Pancreas (tissue), 10 donors: Measurements from ENCODE around the gene PDGFC. TPM values are rescaled to one million over a fixed set of nuclear protein-coding genes. Genes with fewer than 3 reads are reported as not detected.
A peak's percentile ranks its signal among the peaks of the same experiment; 100 is the strongest.

Experiments used
- ATAC-seq, 4 donors: fragments of 200-7000 bp; cut with Tn5 transposase; one replicate each; pipeline versions ENCODE4 v1.8.0 to v1.9.1; 2020; ENCODE audit warnings: mild to moderate bottlenecking in 4 of 4, moderate library complexity in 4 of 4
- DNase-seq, 6 donors: peaks; one replicate each; pipeline ENCODE4 v3.0.0-alpha.2; 2020
- FAIRE-seq: peaks from 2 replicates; lab custom pipeline; 2012; peaks lifted over from hg19 to GRCh38; lab: Jason Lieb, UNC
- H3K27ac ChIP-seq, 4 donors: fragments of 200-600 bp; sonication (generic); 1 replicate in 3 of 4; 2 replicates in 1 of 4; pipeline versions ENCODE4 v1.5.0 to v1.8.0; 2020
- H3K27me3 ChIP-seq, 4 donors: fragments of 200-600 bp; one replicate each; pipeline ENCODE4 v1.8.0; 2021
- H3K36me3 ChIP-seq, 3 donors: fragments of 200-600 bp; sonication (generic) in 1 of 3; one replicate each; pipeline versions ENCODE4 v1.5.0 to v1.8.0; 2020 to 2021
- H3K4me1 ChIP-seq, 3 donors: fragments of 200-600 bp; one replicate each; pipeline ENCODE4 v1.8.0; 2021
- H3K4me3 ChIP-seq, 4 donors: fragments of 200-600 bp; sonication (generic) in 2 of 4; one replicate each; pipeline versions ENCODE4 v1.5.0 to v1.8.0; 2020 to 2021
- H3K9me3 ChIP-seq, 4 donors: fragments of 200-600 bp; one replicate each; pipeline ENCODE4 v1.8.0; 2021
- WGBS, 2 donors: extraction: QIAGEN DNeasy Blood & Tissue Kit; methylation state at CpG; one replicate each; pipeline ENCODE4 v1.1.7; 2013; 5-methylcytosine and 5-hydroxymethylcytosine counted together
- intact Hi-C, 3 donors: fragments of 100-400 bp; cut with DNase I; formaldehyde crosslinking; loops; one replicate each; pipeline versions ENCODE4 v1.11.1 to v1.14.2; 2022
- polyA plus RNA-seq, 2 donors: library from polyadenylated mRNA; stranded (reverse); fragments of 200-250 nt; gene quantifications; one replicate each; pipeline ENCODE4 v1.2.3, GENCODE V29; 2013
- total RNA-seq, 6 donors: library from RNA; stranded (reverse); fragmentation: NEBNext Ultra II Directional in 4 of 6; extraction: Animal tissue kit (Norgen Biotek cat#: 25700) in 4 of 6; gene quantifications; one replicate each; pipeline versions ENCODE4 v1.2.1 to v1.2.4, GENCODE V29; 2021 to 2023
- TF ChIP-seq, protein P1 (sequence below), 4 donors: fragments of 200-600 bp; sonication (generic) in 3 of 4; IDR thresholded peaks; one replicate each; pipeline versions ENCODE4 v1.5.0 to v1.8.0; 2021; ENCODE audit warnings: antibody characterized with exemption in 4 of 4
- donor health status: healthy with polysubstance abuse.
- donor health status: DM: no; HTN: no; CAD: no; lungs with moderate emphysema.
- donor health status: DM: no; HTN: no; CAD: no.
- donor health status: control.
- donor health status: control.
- donor health status: Bipolar disorder and iron deficiency.
- donor health status: DM: yes; HTN: yes; CAD: no.
- donor health status: DM: no; HTN: no; CAD: no.
- donor health status: DM: no; HTN: no; CAD: no.
- donor health status: DM: yes; HTN: yes; CAD: no.

Gene PDGFC
- total and polyA plus RNA-seq, 8 donors: 4.3 to 32.9 (median 12.9) TPM

- intact Hi-C loops: no loop called here
- Histone ChIP-seq H3K27ac (no peak overlapping the region), H3K4me1 (peaks cover 0 to 13% (median 5%) of the 10 kb centered on the region in 3 donors), H3K9me3 (no peaks in the 10 kb centered on the region), H3K36me3 (no peaks in the 10 kb centered on the region), H3K27me3 (no peaks in the 10 kb centered on the region), H3K4me3 (no peak overlapping the region)
- ATAC-seq (no peak), DNase-seq (no peak), FAIRE-seq (no peak)
- 74 to 84% methylated on average over 6 of the region's 6 CpGs for WGBS, 2 donors
- TF ChIP-seq, protein P1, sequence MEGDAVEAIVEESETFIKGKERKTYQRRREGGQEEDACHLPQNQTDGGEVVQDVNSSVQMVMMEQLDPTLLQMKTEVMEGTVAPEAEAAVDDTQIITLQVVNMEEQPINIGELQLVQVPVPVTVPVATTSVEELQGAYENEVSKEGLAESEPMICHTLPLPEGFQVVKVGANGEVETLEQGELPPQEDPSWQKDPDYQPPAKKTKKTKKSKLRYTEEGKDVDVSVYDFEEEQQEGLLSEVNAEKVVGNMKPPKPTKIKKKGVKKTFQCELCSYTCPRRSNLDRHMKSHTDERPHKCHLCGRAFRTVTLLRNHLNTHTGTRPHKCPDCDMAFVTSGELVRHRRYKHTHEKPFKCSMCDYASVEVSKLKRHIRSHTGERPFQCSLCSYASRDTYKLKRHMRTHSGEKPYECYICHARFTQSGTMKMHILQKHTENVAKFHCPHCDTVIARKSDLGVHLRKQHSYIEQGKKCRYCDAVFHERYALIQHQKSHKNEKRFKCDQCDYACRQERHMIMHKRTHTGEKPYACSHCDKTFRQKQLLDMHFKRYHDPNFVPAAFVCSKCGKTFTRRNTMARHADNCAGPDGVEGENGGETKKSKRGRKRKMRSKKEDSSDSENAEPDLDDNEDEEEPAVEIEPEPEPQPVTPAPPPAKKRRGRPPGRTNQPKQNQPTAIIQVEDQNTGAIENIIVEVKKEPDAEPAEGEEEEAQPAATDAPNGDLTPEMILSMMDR (IDR thresholded peaks at IDR 0.05): no peak
Observed at GRCh38 chr4:156977435-156978160, 6.0 kb upstream of the PDGFC start.

GRCh38 chr4:156976147-156976546 lies 4.5 kb upstream of the PDGFC start:
- Histone ChIP-seq H3K36me3 (no peaks in the 10 kb centered on the region), H3K27me3 (no peaks in the 10 kb centered on the region), H3K4me3 (no peak overlapping the region), H3K4me1 (peaks cover 0 to 18% (median 5%) of the 10 kb centered on the region in 3 donors), H3K27ac (no peak overlapping the region), H3K9me3 (no peaks in the 10 kb centered on the region)
- DNase-seq (no peak), FAIRE-seq (no peak), ATAC-seq (peak in 1 of 4 donors; percentile 4)
- 68 to 85% methylated on average over 2 of the region's 2 CpGs for WGBS, 2 donors
- TF ChIP-seq, protein P1 (IDR thresholded peaks at IDR 0.05): no peak
- intact Hi-C loops: no loop called here

- H3K4me3 ChIP-seq: no peak overlapping the region
- no peak overlapping the region for H3K27ac ChIP-seq
- intact Hi-C loops: no loop called here
- WGBS, 2 donors: 88 to 89% methylated on average over 2 of the region's 2 CpGs
- peaks cover 0 to 18% (median 5%) of the 10 kb centered on the region in 3 donors for H3K4me1 ChIP-seq
- no peak for DNase-seq
- no peaks in the 10 kb centered on the region for H3K9me3 ChIP-seq
- TF ChIP-seq, protein P1 (IDR thresholded peaks at IDR 0.05): no peak
- H3K36me3 ChIP-seq: no peaks in the 10 kb centered on the region
- no peak for FAIRE-seq
- no peaks in the 10 kb centered on the region for H3K27me3 ChIP-seq
- ATAC-seq: no peak
Observed at GRCh38 chr4:156975686-156976085, 4.1 kb upstream of the PDGFC start.

DNA sequence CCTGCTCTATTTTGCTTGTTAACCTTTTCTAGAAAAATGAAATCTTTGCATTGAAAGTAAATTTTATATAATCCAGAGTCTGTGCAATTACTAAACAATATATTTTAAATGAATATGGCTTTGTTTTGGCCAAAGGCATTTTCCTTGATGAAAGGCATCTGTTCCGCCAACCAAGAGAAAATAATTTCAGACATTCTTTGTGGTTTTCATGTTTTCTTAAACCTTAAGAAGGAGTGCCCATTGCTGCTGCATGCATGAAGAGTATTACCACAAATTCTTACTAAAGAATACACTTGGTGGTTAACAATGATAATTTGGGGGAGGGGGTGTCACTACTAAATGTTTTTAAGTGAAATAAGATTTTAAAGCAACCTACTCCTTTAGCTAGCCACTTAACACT lies 2.7 kb upstream of the PDGFC start:
- intact Hi-C loops: no loop called here
- WGBS, 2 donors: 95 to 96% methylated on average over 1 of the region's 1 CpG
- TF ChIP-seq, protein P1 (IDR thresholded peaks at IDR 0.05): no peak
- Histone ChIP-seq H3K27ac (no peak overlapping the region), H3K9me3 (no peaks in the 10 kb centered on the region), H3K36me3 (no peaks in the 10 kb centered on the region), H3K27me3 (no peaks in the 10 kb centered on the region), H3K4me3 (no peak overlapping the region), H3K4me1 (peaks cover 0 to 20% (median 5%) of the 10 kb centered on the region in 3 donors)
- DNase-seq (no peak), FAIRE-seq (no peak), ATAC-seq (no peak)
